GM12891 (cell line): Measurements from ENCODE around the gene GTF2A2.

ENCODE experiments used
- POLR2A ChIP-seq: IDR thresholded peaks from 2 replicates; pipeline ENCODE4 v1.6.1; 2011; ENCODE audit warnings: low read depth, low read length, control low read depth
- SPI1 ChIP-seq: IDR thresholded peaks from 2 replicates; pipeline ENCODE4 v1.6.1; 2011; ENCODE audit warnings: low read depth, low read length, control low read depth
- TAF1 ChIP-seq: IDR thresholded peaks from 2 replicates; pipeline ENCODE4 v1.6.1; 2011; ENCODE audit warnings: low read depth, low read length, control low read depth

GRCh38 chr15:59618406-59618805, 38.9 kb downstream of the GTF2A2 start:
- TF ChIP-seq TAF1 (no peak), POLR2A (no peak), SPI1 (no peak)
